Heart left ventricle (tissue), 16 donors: ENCODE data around the gene ALK. TPM values are rescaled to one million over a fixed set of nuclear protein-coding genes. Genes with fewer than 3 reads are reported as not detected.

Source experiments
- ATAC-seq, 4 donors: fragments of 200-7000 bp; cut with Tn5 transposase; one replicate each; pipeline ENCODE4 v1.9.1; 2020 to 2022; ENCODE audit warnings: moderate library complexity in 4 of 4, mild to moderate bottlenecking in 3 of 4, moderate number of reproducible peaks in 1 of 4
- DNase-seq, 5 donors: peaks; one replicate each; pipeline ENCODE4 v3.0.0-alpha.2; 2020
- H3K27ac ChIP-seq, 12 donors: fragments of 200-600 bp; sonication (generic) in 4 of 12; one replicate each; pipeline versions ENCODE4 v1.5.0 to v1.8.0; 2016 to 2022; ENCODE audit warnings: mild to moderate bottlenecking in 2 of 12
- H3K27me3 ChIP-seq, 9 donors: fragments of 200-600 bp; sonication (generic) in 2 of 9; one replicate each; pipeline versions ENCODE4 v1.5.1 to v1.8.0; 2016 to 2022; ENCODE audit warnings: mild to moderate bottlenecking in 3 of 9
- H3K36me3 ChIP-seq, 9 donors: fragments of 200-600 bp; sonication (generic) in 2 of 9; one replicate each; pipeline versions ENCODE4 v1.5.0 to v1.8.0; 2018 to 2022; ENCODE audit warnings: mild to moderate bottlenecking in 2 of 9
- H3K4me1 ChIP-seq, 12 donors: fragments of 200-600 bp; sonication (generic) in 4 of 12; one replicate each; pipeline versions ENCODE4 v1.5.0 to v1.8.0; 2016 to 2022; ENCODE audit warnings: mild to moderate bottlenecking in 3 of 12
- H3K4me3 ChIP-seq, 12 donors: fragments of 200-600 bp; sonication (generic) in 4 of 12; one replicate each; pipeline versions ENCODE4 v1.5.0 to v1.8.0; 2017 to 2022; ENCODE audit warnings: mild to moderate bottlenecking in 9 of 12, moderate library complexity in 4 of 12
- H3K9me3 ChIP-seq, 12 donors: fragments of 200-600 bp; sonication (generic) in 4 of 12; one replicate each; pipeline versions ENCODE4 v1.5.0 to v1.8.0; 2016 to 2022; ENCODE audit warnings: mild to moderate bottlenecking in 1 of 12
- POLR2A ChIP-seq, 2 donors: fragments of 450-650 bp; IDR thresholded peaks; one replicate each; pipeline ENCODE4 v1.6.1; 2017; ENCODE audit warnings: antibody characterized with exemption in 2 of 2, mild to moderate bottlenecking in 2 of 2, moderate library complexity in 2 of 2
- WGBS, 4 donors: extraction: QIAGEN DNeasy Blood & Tissue Kit in 2 of 4; methylation state at CpG; one replicate each; pipeline versions ENCODE4 v1.1.5 to v1.1.7; 2013 to 2018; 5-methylcytosine and 5-hydroxymethylcytosine counted together
- intact Hi-C, 10 donors: fragments of 100-400 bp; cut with DNase I; formaldehyde crosslinking; loops; one replicate each; pipeline versions ENCODE4 v1.11.1 to v1.14.2; 2022
- polyA plus RNA-seq, 2 donors: library from polyadenylated mRNA; stranded (reverse); fragments of 200-250 nt; gene quantifications; one replicate each; pipeline ENCODE4 v1.2.3, GENCODE V29; 2013
- total RNA-seq, 9 donors: library from RNA; depleted of rRNA in 2 of 9; stranded (reverse); fragments of >200 nt in 2 of 9; fragmentation: NEBNext Ultra II Directional in 3 of 9; extraction: Animal tissue kit (Norgen Biotek cat#: 25700) in 3 of 9; gene quantifications; one replicate each; pipeline versions ENCODE4 v1.1.0 to v1.2.4, GENCODE V29; 2016 to 2023
- TF ChIP-seq, protein P1 (sequence below), 12 donors: fragments of 200-600 bp; sonication (generic) in 4 of 12; IDR thresholded peaks; one replicate each; pipeline versions ENCODE4 v1.5.0 to v1.8.0; 2018 to 2022; ENCODE audit warnings: antibody characterized with exemption in 12 of 12, mild to moderate bottlenecking in 5 of 12
- donor health status: ischemic (EF 13 %, LVEDD 7.1; RV severe dilation, severe dysfunction).
- donor health status: healthy with polysubstance abuse.
- donor health status: DM: no; HTN: yes; CAD: no.
- donor health status: DM: no; HTN: no; CAD: no.
- donor health status: ischemic (EF 25% LVEDD 6.9; RV normal size, moderate dysfunction).
- donor health status: ischemic (EF 25% LVEDD 5.7; RV mildly dilated, moderate dysfunction).
- donor health status: healthy.
- donor health status: DM: yes; HTN: yes; CAD: no.
- donor health status: ischemic (EF 35%, LVEDD 5.7; RV mildly dilated, moderate dysfunction).
- donor health status: nonischemic (EF 11% LVEDD 7.7; RV severe dilation, severe dysfunction).
- donor health status: DM: yes; HTN: yes; CAD: no.
- donor health status: PGD.
- donor health status: ischemic (EF 29% LVEDD 5.4; RV normal size, mild dysfunction).
- donor health status: nonischemic (EF 23%, LVEDD 6.1; RV moderate dilation, normal function).

ALK gene
- total and polyA plus RNA-seq, 11 donors, result 0.05 to 0.50 (median 0.13) TPM; not detected in 5

DNA sequence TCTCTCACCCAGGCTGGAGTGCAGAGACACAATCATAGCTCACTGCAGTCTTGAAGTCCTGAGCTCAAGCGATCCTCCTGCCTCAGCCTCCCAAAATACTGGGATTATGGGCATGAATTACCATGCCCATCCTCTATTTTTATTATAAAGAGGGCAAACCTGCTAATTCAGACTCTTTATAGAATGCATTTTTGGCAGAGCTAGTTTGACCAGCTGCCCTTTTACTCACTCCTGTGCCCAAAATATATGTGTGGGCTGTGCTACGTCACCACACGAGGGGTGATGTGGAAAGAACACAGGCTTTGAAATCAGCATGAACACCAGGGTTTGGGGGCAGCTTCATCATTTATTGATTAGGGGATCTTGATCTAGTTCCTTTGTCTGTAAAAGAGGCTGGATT lies 668.4 kb downstream of the ALK start:
- no peak overlapping the region for H3K4me3 ChIP-seq
- intact Hi-C loops, result no loop called here
- H3K4me1 ChIP-seq, result no peaks in the 10 kb centered on the region
- H3K36me3 ChIP-seq, result no peaks in the 10 kb centered on the region
- H3K27ac ChIP-seq, result no peak overlapping the region
- DNase-seq (no peak), ATAC-seq (no peak)
- peaks cover 0 to 10% (median 0%) of the 10 kb centered on the region in 9 donors for H3K27me3 ChIP-seq
- WGBS, 4 donors, result 49 to 67% (median 65%) methylated on average over 3 of the region's 3 CpGs
- no peaks in the 10 kb centered on the region for H3K9me3 ChIP-seq
- TF ChIP-seq, protein P1, sequence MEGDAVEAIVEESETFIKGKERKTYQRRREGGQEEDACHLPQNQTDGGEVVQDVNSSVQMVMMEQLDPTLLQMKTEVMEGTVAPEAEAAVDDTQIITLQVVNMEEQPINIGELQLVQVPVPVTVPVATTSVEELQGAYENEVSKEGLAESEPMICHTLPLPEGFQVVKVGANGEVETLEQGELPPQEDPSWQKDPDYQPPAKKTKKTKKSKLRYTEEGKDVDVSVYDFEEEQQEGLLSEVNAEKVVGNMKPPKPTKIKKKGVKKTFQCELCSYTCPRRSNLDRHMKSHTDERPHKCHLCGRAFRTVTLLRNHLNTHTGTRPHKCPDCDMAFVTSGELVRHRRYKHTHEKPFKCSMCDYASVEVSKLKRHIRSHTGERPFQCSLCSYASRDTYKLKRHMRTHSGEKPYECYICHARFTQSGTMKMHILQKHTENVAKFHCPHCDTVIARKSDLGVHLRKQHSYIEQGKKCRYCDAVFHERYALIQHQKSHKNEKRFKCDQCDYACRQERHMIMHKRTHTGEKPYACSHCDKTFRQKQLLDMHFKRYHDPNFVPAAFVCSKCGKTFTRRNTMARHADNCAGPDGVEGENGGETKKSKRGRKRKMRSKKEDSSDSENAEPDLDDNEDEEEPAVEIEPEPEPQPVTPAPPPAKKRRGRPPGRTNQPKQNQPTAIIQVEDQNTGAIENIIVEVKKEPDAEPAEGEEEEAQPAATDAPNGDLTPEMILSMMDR (IDR thresholded peaks at IDR 0.05), result no peak
- no peak for TF ChIP-seq POLR2A (IDR thresholded peaks at IDR 0.05)

DNA sequence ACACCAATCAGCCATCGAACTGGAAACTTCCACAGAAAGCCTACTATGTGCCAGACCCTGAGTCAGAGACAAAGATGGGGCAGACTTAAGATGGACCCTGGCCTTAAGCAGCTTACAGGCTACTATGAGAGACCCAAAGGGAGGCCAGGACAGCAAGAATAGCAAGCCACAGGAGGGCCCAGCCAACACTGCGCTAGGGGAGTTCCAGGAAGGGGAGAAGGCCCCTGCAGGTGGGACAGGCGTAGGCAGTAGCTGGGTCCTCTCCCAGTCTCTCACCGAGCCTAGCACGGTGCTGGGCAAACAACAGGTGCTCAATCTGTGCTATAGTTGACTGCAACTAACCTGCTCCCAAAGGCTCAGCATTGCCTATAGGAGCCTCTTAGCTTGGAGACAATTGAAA lies 670.0 kb downstream of the ALK start:
- Histone ChIP-seq H3K36me3 (no peaks in the 10 kb centered on the region), H3K9me3 (no peaks in the 10 kb centered on the region), H3K27ac (no peak overlapping the region), H3K4me1 (no peaks in the 10 kb centered on the region), H3K27me3 (peaks cover 0 to 8% (median 0%) of the 10 kb centered on the region in 9 donors), H3K4me3 (no peak overlapping the region)
- 87 to 95% (median 91%) methylated on average over 5 of the region's 5 CpGs for WGBS, 4 donors
- DNase-seq (no peak), ATAC-seq (no peak)
- TF ChIP-seq, protein P1 (IDR thresholded peaks at IDR 0.05), result no peak
- TF ChIP-seq POLR2A (IDR thresholded peaks at IDR 0.05), result no peak
- intact Hi-C loops, result no loop called here

DNA sequence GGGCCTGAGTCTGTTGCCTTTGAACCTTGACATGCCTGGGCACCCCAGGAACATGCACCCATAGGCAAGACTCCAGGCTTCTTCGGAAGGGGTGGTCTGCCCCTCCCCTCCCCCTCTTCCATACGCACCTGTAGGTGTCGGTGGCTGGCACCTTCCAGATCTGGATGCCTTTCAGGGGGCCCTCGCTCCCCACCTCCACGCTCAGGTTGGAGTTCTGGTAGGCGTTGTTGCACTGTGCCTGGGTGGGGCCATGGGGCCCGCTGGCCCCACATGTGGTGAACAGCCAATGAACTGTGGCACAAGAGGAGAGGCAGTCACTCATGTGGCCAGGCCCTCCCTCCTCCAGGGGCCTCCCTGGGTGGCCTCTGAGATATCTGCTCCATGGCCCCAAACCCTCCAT lies 670.4 kb downstream of the ALK start:
- Histone ChIP-seq H3K4me1 (no peaks in the 10 kb centered on the region), H3K36me3 (no peaks in the 10 kb centered on the region), H3K9me3 (no peaks in the 10 kb centered on the region), H3K27ac (no peak overlapping the region), H3K4me3 (no peak overlapping the region), H3K27me3 (peaks cover 0 to 4% (median 0%) of the 10 kb centered on the region in 9 donors)
- ATAC-seq (no peak), DNase-seq (no peak)
- TF ChIP-seq POLR2A (IDR thresholded peaks at IDR 0.05), result no peak
- TF ChIP-seq, protein P1 (IDR thresholded peaks at IDR 0.05), result no peak
- intact Hi-C loops, result no loop called here
- 87 to 97% (median 94%) methylated on average over 7 of the region's 7 CpGs for WGBS, 4 donors

DNA sequence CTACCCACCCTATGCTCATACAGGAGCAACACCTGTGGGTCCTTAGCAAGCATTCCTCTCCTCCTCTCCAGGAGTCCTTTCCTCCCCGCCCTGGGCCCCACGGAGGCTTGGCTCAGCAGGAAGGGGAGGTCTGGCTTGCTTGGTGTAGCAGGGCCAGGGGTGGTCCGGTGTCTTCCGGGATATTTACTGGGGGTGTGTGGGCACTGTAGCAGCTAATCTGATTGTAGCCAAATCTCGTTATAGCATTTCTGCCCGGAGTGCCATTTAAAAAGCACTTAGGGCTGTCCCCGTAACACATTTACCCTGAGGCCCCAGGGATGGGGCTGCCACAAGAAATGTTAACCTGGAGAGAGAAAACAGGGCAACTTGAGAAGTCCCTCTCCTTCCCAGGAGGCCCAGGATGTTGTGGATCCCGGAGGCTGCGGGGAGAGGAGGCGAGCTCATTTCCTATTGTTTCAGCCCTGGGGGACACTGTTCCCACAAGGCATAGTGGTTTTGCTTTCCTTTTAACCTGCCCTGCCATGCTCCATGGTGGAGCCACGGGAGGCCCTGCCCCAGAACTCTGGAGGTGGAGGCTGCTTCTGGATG lies 671.6 kb downstream of the ALK start:
- TF ChIP-seq, protein P1 (IDR thresholded peaks at IDR 0.05), result no peak
- TF ChIP-seq POLR2A (IDR thresholded peaks at IDR 0.05), result no peak
- 47 to 56% (median 50%) methylated on average over 7 to 11 of the region's 11 CpGs for WGBS, 4 donors
- H3K4me1 ChIP-seq, result no peaks in the 10 kb centered on the region
- H3K36me3 ChIP-seq, result no peaks in the 10 kb centered on the region
- DNase-seq (no peak), ATAC-seq (no peak)
- no peak overlapping the region for H3K4me3 ChIP-seq
- H3K27ac ChIP-seq, result no peak overlapping the region
- no peaks in the 10 kb centered on the region for H3K27me3 ChIP-seq
- no peaks in the 10 kb centered on the region for H3K9me3 ChIP-seq
- intact Hi-C loops, result no loop called here
